Fibroblast of lung (primary cell): ENCODE measurements around the gene UBL7.

Experiments
- EZH2 ChIP-seq: IDR thresholded peaks from 2 replicates; pipeline ENCODE4 v1.5.1; 2012; ENCODE audit warnings: low read length, control low read depth, mild to moderate bottlenecking; ENCODE audit errors: missing control alignments
- TF ChIP-seq, protein P1 (sequence below), 2 donors: IDR thresholded peaks in 1 of 2; conservative IDR thresholded peaks in 1 of 2; 1 replicate in 1 of 2; 2 replicates in 1 of 2; pipeline ENCODE4 v1.5.1; 2011 to 2012; ENCODE audit warnings: low read length in 2 of 2, control low read depth in 1 of 2, inconsistent platforms in 1 of 2, low read depth in 1 of 2, mild to moderate bottlenecking in 1 of 2

- TF ChIP-seq, protein P1, sequence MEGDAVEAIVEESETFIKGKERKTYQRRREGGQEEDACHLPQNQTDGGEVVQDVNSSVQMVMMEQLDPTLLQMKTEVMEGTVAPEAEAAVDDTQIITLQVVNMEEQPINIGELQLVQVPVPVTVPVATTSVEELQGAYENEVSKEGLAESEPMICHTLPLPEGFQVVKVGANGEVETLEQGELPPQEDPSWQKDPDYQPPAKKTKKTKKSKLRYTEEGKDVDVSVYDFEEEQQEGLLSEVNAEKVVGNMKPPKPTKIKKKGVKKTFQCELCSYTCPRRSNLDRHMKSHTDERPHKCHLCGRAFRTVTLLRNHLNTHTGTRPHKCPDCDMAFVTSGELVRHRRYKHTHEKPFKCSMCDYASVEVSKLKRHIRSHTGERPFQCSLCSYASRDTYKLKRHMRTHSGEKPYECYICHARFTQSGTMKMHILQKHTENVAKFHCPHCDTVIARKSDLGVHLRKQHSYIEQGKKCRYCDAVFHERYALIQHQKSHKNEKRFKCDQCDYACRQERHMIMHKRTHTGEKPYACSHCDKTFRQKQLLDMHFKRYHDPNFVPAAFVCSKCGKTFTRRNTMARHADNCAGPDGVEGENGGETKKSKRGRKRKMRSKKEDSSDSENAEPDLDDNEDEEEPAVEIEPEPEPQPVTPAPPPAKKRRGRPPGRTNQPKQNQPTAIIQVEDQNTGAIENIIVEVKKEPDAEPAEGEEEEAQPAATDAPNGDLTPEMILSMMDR (conservative IDR thresholded peaks at IDR 0.05 in 1 of 2, IDR thresholded peaks at IDR 0.05 in 1 of 2; ENCODE audit: low read depth in 1 of 2, low read length in 2 of 2), result no peak
- TF ChIP-seq EZH2, result no peak
Measured at GRCh38 chr15:74398183-74398582, 62.8 kb downstream of the UBL7 start.
